ENCODE measurements around the gene OR8G1. TPM values are rescaled to one million over a fixed set of nuclear protein-coding genes. Genes with fewer than 3 reads are reported as not detected.
"Not testable (repeated sequence)": the region's sequence is repeated elsewhere in the genome, so short reads cannot be mapped to it uniquely, and the experiment has no call there.

The OR8G1 gene
- not detected in 2 replicates for total RNA-seq (2014; rRNA removed)
- not detected for polyA plus RNA-seq (2012)

- DNase-seq (ENCODE audit: low read depth), result no peak
Observed at GRCh38 chr11:124240621-124241397, at the start of gene OR8G1. Gene OR8G1, plus strand, starts transcription at chr11:124241095. Its CDS starts 8,581 bp downstream, at chr11:124249676.

GRCh38 chr11:124193221-124194010, 47.5 kb upstream of the OR8G1 start:
- DNase-seq (ENCODE audit: low read depth), result no peak

GRCh38 chr11:124194293-124195188, 46.4 kb upstream of the OR8G1 start:
- DNase-seq (ENCODE audit: low read depth), result peak; percentile 5

GRCh38 chr11:124195189-124195734, 45.6 kb upstream of the OR8G1 start:
- DNase-seq (ENCODE audit: low read depth), result peak; percentile 66

- no peak for DNase-seq (ENCODE audit: low read depth)
Observed at GRCh38 chr11:124197999-124198398, 42.9 kb upstream of the OR8G1 start.

- no peak for DNase-seq (ENCODE audit: low read depth)
Observed at GRCh38 chr11:124198897-124199296, 42.0 kb upstream of the OR8G1 start.

GRCh38 chr11:124199702-124200101, 41.2 kb upstream of the OR8G1 start:
- DNase-seq (ENCODE audit: low read depth), result peak; percentile 33

- DNase-seq (ENCODE audit: low read depth), result no peak
Observed at GRCh38 chr11:124200671-124201070, 40.2 kb upstream of the OR8G1 start.

- DNase-seq (ENCODE audit: low read depth), result peak; percentile 22
Observed at GRCh38 chr11:124202951-124203350, 37.9 kb upstream of the OR8G1 start.

- no peak for DNase-seq (ENCODE audit: low read depth)
Observed at GRCh38 chr11:124204008-124204407, 36.9 kb upstream of the OR8G1 start.

GRCh38 chr11:124207102-124207792, 33.6 kb upstream of the OR8G1 start:
- DNase-seq (ENCODE audit: low read depth), result no peak

GRCh38 chr11:124209824-124210357, 31.0 kb upstream of the OR8G1 start:
- no peak for DNase-seq (ENCODE audit: low read depth)

GRCh38 chr11:124210421-124210820, 30.5 kb upstream of the OR8G1 start:
- DNase-seq (ENCODE audit: low read depth), result no peak

GRCh38 chr11:124211321-124211720, 29.6 kb upstream of the OR8G1 start:
- DNase-seq (ENCODE audit: low read depth), result no peak

- no peak for DNase-seq (ENCODE audit: low read depth)
Observed at GRCh38 chr11:124214027-124214426, 26.9 kb upstream of the OR8G1 start.

- no peak for DNase-seq (ENCODE audit: low read depth)
Observed at GRCh38 chr11:124219126-124219525, 21.8 kb upstream of the OR8G1 start.

GRCh38 chr11:124222407-124222806, 18.5 kb upstream of the OR8G1 start:
- no peak for DNase-seq (ENCODE audit: low read depth)

GRCh38 chr11:124224618-124225423, 16.1 kb upstream of the OR8G1 start:
- DNase-seq (ENCODE audit: low read depth), result not testable (repeated sequence)

- no peak for DNase-seq (ENCODE audit: low read depth)
Observed at GRCh38 chr11:124225471-124225870, 15.4 kb upstream of the OR8G1 start.

- DNase-seq (ENCODE audit: low read depth), result no peak
Observed at GRCh38 chr11:124233376-124233775, 7.5 kb upstream of the OR8G1 start.

Data from LHCN-M2 (cell line).